Lower leg skin (tissue), 3 donors: ENCODE data around the gene NEURL4.

ENCODE experiments used
- POLR2A ChIP-seq, 2 donors: fragments of 450-650 bp; IDR thresholded peaks; one replicate each; pipeline ENCODE4 v1.6.1; 2016 to 2017; ENCODE audit warnings: antibody characterized with exemption in 2 of 2, mild to moderate bottlenecking in 1 of 2, moderate library complexity in 1 of 2
- TF ChIP-seq, protein P1 (sequence below), 3 donors: fragments of 450-650 bp; IDR thresholded peaks; one replicate each; pipeline ENCODE4 v1.5.1; 2016; ENCODE audit warnings: antibody characterized with exemption in 3 of 3, mild to moderate bottlenecking in 3 of 3, moderate library complexity in 2 of 3

DNA sequence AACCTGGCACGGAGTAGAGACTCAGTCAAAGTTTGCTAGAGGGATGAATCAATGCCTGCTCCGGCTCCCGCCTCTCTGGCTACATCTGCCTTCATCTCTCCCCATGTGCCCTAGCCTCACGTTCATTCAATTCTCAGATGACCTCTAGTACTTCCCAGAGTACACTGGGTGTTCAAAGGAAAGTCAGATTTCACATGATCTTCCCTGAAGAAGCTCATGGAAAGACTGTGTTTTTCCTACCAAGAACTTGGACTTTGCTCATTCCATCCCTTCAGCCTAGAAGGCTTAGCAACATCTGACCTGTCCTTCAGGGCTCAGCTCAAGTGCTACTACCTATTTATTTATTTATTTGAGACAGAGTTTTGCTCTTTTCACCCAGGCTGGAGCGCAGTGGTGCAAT, 40.7 kb upstream of the NEURL4 start:
- TF ChIP-seq, protein P1, sequence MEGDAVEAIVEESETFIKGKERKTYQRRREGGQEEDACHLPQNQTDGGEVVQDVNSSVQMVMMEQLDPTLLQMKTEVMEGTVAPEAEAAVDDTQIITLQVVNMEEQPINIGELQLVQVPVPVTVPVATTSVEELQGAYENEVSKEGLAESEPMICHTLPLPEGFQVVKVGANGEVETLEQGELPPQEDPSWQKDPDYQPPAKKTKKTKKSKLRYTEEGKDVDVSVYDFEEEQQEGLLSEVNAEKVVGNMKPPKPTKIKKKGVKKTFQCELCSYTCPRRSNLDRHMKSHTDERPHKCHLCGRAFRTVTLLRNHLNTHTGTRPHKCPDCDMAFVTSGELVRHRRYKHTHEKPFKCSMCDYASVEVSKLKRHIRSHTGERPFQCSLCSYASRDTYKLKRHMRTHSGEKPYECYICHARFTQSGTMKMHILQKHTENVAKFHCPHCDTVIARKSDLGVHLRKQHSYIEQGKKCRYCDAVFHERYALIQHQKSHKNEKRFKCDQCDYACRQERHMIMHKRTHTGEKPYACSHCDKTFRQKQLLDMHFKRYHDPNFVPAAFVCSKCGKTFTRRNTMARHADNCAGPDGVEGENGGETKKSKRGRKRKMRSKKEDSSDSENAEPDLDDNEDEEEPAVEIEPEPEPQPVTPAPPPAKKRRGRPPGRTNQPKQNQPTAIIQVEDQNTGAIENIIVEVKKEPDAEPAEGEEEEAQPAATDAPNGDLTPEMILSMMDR (IDR thresholded peaks at IDR 0.05) = no peak
- TF ChIP-seq POLR2A (IDR thresholded peaks at IDR 0.05) = no peak
